IPS DF 4.7 (cell line): ENCODE results near the gene TENT4A.

Experiments
- DNase-seq: peaks from one replicate; pipeline ENCODE4 v3.0.0-alpha.2; 2013; ENCODE audit warnings: low spot score; ENCODE audit errors: extremely low read depth

TENT4A gene

DNA sequence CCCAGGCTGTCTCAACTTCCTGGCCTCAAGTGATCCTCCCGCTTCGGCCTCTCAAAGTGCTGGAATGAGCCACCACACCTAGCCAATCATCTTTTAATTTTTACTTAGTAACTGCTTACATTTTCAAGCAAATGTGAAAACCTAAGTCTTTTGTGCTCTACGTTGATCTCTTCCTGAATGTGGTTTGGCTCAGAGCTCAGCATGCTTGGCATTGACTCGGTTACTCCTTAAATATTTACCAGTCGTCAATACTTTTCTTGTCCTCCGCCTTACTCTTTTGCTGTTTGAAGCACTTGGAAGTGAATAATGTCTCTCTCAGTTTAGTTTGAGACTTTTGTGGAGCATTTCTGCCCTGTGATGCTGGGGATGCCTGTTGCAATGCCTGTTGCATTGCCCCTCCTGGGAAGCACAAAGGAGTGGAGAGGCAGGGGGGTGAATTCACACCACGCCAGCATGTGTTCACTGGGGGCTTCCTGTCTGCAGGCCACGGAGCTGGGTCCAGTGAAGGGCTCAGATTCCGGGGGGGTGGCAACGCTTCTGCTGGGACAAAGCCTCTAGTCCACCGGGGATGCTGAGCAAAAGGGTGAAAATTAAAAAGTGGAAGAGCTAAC is 13.1 kb upstream of the TENT4A start:
- DNase-seq = no peak

DNA sequence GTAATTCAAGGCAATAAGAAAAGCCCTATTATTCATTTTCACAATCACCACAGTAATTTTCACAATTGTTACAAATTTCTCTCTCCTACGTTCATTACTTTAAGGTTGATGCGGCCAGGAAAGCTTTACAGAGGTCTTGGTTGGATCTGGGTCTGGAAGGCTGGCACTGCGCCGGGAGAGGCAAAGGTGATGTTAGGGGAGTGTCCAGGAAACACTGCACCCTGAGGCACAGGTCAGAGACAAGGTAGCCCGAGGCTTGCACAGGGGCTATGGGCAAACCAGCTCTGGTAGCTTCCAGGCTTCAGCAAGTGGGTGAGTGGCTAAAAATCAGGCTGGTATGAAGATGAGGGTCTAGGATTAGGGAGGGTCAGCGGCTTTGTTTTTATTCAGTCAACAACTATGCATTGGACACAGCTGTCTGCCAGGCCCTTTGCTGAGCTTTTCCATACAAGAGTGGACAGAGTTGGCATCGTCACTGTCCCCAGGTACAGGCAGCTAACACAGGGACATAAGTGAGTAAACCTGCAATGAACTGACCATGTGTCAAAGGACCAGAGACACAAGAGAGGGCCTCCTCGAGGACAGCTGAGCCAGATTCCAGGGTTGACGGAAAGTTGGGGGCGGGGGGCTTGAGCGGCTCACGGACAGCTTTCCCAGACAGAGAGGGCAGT is 12.4 kb upstream of the TENT4A start:
- DNase-seq = no peak

- no peak for DNase-seq
These were observed 11.7 kb upstream of the TENT4A start for GRCh38 chr5:6701491-6701890.

- no peak for DNase-seq
These were observed 10.6 kb upstream of the TENT4A start for GRCh38 chr5:6702633-6703032.

- no peak for DNase-seq
These were observed 9.4 kb upstream of the TENT4A start for GRCh38 chr5:6703806-6704205.

DNA sequence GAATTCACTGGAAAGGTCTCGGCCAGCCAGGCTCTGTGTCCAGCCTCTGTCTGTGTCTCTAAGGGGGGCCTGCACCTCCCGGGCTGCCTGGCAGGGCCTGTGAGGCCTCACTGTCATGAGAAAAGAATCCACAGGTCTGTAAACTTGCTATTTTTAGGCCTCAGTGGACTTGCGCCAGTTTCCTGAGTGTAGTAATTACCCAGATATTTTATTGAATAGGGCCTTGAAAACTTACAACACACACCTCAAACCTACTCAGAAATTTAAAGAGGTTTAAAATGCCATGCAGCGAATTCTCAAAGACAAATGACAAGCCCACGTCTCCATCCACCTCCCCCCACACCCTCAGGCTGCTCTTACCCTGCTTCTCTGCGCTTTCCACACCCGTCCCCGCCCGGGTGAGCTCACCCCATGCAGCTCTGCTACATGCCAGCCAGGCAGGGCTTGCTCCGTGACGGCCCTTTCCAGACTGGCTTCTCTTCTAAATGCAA is 8.8 kb upstream of the TENT4A start:
- no peak for DNase-seq

DNA sequence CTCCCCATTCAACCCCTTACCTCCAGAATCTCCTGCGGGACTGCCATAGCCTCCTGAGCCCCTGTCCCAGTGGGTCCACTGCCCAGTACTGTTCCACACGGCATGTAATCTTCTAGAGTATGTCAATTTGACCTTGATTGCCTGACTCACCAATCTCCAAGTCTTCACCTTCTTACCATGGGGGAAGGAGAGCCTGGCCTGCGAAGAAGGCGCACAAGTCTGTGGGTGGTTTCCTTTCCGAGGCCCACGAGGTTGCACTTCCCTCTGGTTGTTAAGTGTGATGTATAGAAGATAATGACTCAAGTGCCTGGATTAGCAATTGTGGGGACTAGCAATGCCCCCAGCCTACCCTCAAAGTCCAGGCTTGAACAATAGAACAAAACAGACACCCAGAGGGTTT is 8.1 kb upstream of the TENT4A start:
- no peak for DNase-seq

GRCh38 chr5:6705959-6706358 is 7.3 kb upstream of the TENT4A start:
- DNase-seq = no peak

DNA sequence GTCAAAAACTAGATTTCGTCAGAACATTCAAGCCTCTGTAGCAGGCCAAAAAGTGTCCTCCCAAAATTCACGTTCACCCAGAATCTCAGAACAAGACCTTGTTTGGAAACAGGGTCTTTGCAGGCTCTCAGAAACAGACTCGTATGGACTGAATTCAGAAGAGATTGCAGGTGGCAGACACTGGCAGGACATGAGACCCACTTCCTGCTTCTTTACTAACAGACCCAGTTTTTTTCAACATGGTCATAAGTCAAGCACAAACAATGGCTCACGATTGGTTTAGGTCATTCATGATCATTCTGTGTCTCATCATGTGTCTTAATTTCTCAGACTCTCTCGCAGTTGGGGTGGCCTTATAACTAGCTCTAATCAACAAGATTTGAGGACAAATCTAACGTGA is 5.4 kb upstream of the TENT4A start:
- DNase-seq = no peak

- DNase-seq = no peak
These were observed 4.4 kb upstream of the TENT4A start for GRCh38 chr5:6708814-6709213.

- DNase-seq = no peak
These were observed 3.2 kb upstream of the TENT4A start for GRCh38 chr5:6710070-6710469.

DNA sequence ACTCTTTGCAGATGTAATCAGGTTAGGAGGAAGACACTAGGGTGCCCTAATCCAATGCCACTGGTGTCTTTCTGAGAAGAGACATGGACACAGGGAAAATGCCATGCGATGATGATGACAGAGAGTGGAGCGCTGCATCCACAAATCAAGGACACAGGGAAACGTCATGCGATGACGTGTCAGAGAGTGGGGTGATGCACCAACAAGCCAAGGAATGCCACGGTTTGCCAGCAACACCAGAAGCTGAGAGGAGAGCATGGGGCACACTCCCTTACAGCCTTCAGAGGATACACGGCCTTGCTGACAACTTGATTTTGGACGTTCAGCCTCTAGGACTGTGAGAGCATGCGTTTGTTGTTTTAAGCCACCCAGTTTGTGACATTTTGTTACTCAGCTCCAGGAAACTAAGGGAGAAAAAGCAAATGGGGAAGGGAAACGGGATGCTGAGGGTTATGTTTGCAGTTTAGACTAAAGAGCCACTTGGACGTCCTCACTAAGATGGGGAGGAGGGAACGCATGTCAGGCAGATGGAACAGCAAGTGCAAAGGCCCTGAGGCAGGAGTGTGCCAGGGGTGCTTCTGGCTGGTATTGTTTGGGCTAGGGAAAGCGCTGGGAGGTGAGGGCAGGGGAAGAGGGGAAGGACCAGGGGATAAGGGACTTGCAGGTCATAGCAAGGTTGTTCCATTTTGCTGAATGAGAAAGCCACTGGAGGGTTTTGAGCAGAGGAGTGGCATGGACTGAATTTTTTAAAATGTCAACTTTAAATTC is 2.5 kb upstream of the TENT4A start:
- DNase-seq = no peak

DNA sequence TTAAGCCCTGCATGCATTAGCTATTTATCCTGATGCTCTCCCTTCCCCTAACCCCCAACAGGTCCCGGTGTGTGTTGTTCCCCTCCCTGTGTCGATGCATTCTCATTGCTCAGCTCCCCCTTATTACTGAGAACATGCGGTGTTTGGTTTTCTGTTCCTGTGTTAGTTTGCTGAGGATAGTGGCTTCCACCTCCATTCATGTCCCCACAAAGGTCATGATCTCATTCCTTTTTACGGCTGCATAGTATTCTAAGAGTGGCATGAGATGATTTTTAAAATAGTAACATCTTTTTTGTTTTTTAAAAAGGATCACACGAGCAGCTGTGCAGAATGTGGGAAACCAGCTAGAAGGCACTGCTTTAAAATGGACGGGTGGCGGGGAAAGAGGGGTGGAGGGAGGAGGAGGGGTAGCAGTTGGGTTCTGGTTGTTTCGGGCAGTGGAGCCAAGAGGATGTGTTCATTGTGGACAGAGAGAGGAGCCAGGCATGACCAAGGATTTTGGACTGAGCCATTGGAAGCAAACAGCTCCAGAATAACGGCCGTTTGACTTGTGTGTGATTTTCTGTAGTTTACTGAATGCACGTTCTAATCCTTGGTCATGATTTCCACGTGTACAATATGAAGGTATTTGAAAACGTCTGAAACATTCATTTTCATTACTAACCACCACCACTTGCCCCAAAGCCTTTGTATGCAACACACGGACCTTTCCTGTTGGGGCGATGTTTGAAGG is 1.7 kb upstream of the TENT4A start:
- no peak for DNase-seq

DNA sequence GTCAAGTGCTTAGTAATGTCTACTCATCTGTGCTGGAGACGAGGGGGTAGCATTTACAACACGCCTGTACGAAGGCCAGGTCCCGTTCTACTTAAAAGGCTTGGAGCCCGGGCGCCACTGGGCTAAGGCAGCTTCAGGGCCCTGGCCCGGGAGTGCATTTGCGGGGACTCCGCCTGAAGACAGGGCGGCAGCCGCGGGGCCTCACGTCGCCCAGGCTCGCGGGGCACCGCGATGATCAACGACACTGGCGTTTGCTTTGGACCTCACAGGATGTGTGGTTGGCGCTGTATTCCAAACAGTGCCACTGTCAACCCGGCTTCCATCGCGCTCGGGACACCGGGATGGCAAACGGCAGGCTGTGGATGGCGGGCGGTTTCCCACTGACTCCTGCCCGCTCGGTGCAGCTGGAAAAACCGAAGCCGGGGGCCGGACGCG is 1.1 kb upstream of the TENT4A start:
- no peak for DNase-seq

DNA sequence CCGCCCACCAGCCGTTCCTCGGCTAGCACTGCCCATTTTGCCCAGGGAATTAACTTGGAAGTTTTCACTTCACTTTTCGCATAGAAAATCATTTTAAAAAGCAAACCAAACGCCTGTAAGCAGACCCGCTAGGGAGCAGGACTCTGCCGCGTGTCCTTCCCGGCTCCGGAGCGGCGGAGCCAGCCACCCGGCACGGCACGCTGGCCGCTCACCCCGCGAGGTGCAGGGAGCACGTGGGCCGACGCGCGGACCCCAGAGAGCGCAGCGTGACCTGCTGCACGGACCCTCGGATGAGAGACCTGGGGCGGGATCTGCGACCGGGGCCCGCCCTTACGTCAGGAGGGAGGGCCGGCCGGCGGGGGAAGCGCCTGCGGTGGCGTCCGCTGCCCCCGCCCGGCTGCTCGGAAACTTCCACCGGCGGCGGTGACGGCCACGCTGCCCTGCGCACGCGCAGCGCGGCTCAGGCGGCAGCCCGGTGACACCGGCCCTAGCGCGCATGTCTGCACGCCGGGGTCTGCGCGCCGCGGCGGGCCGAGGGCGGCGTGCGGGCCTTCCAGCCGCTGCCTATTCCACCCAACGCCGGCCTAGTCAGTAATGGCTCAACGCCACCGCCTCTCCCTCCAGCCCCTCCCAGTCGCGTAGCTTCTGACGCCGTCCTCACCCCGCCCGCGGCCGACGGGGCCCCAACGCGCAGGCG is 507 bp upstream of the TENT4A start:
- DNase-seq = no peak

DNA sequence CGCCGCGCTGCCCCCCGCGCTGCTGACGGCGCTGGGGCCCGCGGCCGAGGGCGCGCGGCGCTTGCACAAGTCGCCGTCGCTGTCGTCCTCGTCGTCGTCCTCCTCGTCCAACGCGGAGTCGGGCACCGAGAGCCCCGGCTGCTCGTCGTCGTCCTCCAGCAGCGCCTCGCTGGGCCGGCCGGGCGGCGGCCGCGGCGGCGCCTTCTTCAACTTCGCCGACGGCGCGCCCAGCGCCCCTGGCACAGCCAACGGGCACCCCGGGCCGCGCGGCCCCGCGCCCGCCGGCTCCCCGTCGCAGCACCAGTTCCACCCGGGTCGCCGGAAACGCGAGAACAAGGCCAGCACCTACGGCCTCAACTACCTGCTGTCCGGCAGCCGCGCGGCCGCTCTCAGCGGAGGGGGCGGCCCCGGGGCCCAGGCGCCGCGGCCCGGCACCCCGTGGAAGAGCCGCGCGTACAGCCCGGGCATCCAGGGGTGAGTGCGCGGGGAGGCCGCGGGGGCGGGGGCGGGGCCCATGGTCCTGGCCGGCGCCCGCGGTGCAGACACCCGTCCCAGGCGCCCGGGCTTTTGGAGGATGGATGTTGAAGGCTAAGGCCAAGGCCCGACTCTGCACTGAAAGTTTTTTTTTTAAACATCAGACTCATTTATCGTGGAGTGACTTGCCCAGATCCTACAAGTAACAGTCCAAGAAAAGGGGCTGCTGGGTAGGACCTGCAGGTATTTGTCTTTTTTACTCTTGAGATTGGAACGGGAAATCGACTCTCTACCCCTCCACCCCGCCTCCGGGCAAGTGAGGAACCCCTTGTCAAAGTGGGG is 1.2 kb downstream of the TENT4A start:
- no peak for DNase-seq

GRCh38 chr5:6715271-6715670 is 2.0 kb downstream of the TENT4A start:
- no peak for DNase-seq

GRCh38 chr5:6715758-6716628 is 2.8 kb downstream of the TENT4A start:
- no peak for DNase-seq

GRCh38 chr5:6716629-6717149 is 3.5 kb downstream of the TENT4A start:
- DNase-seq = no peak
